HG03439 (cell line): Measurements from ENCODE around the gene MRC2.
"Not testable (repeated sequence)": the region's sequence is repeated elsewhere in the genome, so short reads cannot be mapped to it uniquely, and the experiment has no call there.

Experiments
- ATAC-seq: cut with Tn5 transposase; IDR thresholded peaks from one replicate; pipeline ENCODE4 v1.9.1; 2021; ENCODE audit warnings: mild to moderate bottlenecking, moderate library complexity; ENCODE audit not compliant: unreplicated experiment

The MRC2 gene, protein sequence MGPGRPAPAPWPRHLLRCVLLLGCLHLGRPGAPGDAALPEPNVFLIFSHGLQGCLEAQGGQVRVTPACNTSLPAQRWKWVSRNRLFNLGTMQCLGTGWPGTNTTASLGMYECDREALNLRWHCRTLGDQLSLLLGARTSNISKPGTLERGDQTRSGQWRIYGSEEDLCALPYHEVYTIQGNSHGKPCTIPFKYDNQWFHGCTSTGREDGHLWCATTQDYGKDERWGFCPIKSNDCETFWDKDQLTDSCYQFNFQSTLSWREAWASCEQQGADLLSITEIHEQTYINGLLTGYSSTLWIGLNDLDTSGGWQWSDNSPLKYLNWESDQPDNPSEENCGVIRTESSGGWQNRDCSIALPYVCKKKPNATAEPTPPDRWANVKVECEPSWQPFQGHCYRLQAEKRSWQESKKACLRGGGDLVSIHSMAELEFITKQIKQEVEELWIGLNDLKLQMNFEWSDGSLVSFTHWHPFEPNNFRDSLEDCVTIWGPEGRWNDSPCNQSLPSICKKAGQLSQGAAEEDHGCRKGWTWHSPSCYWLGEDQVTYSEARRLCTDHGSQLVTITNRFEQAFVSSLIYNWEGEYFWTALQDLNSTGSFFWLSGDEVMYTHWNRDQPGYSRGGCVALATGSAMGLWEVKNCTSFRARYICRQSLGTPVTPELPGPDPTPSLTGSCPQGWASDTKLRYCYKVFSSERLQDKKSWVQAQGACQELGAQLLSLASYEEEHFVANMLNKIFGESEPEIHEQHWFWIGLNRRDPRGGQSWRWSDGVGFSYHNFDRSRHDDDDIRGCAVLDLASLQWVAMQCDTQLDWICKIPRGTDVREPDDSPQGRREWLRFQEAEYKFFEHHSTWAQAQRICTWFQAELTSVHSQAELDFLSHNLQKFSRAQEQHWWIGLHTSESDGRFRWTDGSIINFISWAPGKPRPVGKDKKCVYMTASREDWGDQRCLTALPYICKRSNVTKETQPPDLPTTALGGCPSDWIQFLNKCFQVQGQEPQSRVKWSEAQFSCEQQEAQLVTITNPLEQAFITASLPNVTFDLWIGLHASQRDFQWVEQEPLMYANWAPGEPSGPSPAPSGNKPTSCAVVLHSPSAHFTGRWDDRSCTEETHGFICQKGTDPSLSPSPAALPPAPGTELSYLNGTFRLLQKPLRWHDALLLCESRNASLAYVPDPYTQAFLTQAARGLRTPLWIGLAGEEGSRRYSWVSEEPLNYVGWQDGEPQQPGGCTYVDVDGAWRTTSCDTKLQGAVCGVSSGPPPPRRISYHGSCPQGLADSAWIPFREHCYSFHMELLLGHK (N-terminal part only)

DNA sequence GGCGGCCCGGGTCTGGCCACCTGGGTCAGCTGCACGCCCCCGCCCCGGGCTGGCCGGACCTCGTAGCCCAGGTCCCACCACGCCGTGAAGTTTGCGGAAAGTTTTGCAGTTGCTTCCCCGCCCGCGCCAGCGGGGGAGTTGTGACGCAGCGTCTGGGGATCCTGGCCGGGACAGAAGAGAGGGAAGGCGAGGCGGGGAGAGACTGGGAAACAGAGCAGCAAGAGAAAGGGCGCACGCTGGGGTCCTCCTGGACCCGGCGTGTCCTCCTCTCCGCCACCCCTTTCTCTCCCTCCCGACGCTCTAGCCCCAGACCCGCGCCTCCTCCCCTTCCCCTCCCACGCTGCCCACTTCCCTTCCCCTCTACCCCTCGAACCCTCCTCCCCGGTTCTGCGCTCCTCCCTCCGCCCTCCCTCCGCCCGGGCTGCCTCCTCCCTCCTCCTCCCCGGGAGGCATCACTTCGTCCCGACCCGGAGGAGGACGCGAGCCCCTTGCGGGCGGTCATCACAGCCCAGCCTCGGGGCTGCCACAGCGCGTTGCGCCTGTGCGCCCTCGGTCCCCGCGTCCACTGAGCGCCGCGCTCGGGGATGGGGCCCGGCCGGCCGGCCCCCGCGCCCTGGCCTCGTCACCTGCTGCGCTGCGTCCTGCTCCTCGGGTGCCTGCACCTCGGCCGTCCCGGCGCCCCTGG lies at the start of gene MRC2:
MRC2 (plus strand) TSS at position 452 of the 685 bp plus-strand sequence; CDS start at position 585, 133 bp downstream.
- ATAC-seq: no peak

DNA sequence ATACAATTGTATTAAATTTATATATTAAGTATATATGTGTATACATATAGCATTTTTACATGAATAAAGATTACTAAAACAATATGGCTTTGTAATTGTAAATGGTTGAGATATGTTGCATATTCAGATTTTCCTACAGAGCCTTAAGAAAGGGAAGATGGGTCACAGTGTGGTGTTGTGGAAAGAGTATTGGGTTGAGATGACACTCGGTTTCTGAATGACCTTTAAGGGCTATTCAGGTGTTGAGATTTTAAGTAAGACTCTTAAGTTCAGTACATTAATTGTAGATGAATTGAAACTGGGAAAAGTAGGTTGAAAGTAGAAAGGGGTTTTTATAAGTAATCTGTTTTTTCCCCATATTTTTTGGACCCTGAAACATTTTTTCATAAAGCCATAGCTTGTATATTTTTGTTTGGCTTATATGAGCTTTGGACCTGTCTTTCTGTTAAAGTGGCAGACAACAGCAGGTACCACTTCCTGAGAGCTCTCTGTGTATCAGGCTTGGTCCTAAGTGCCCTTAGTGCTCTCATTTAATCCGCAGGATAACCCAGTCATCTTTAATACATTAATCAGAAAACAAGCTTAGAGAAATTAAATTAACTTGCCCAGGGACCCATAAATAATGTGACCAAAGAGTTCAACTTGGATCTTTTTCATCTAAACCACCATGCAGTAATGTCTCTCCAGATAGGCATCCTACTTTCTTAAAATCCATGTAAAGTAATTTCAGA lies 48.5 kb upstream of the MRC2 start:
- ATAC-seq: no peak

DNA sequence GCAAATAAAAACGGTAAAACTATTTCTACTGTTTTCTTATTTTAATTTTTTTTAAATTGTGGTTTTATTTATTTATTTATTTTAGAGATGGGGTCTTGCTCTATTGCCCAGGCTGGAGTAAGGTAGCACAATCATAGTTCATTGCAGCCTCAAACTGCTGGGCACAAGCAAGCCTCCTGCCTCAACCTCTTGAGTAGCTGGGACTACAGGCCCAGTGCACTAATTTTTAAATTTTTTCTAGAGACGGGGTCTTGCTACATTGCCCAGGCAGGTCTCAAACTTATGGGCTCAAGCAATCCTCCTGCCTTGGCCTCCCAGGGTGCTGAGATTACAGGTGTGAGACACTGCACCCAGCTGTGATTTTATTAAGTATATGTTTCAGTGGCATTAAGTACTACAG lies 46.5 kb upstream of the MRC2 start:
- no peak for ATAC-seq

DNA sequence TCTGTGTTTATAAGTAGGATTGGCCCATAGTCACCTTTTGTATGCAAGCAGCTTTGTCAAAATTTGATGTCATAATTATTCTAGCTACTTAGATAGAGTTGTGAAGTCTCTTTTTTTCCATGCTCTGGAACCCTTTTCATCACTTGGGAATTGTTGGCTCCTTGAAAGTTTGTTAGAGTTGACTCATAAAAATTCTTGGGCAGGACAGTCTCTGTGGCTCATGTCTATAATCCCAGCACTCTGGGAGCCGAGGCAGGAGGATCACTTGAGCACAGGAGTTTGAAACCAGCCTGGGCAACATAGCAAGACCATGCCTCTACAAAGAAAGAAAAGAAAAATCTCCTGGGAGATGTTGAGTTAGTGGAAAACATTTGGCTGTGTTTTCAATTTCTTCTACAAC lies 45.7 kb upstream of the MRC2 start:
- no peak for ATAC-seq

DNA sequence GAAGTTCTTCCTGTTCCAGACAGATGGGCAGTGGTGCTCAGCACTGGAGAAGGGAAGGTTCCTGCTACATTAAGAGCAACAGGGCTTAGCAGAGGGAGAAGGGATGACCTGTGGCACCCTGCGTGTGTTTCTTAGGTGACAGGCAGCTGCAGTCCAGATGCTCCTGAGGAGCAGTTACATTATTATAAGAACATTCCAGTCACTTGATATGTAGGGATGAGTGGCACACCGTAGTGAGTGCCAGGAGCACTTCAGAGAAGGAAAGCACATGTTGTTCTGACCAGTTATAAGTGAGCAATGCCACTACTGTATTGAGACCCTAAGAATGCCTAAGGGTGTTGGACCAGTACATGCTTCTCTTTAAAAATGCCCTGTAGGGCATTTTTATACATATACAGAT lies 39.9 kb upstream of the MRC2 start:
- ATAC-seq: no peak

DNA sequence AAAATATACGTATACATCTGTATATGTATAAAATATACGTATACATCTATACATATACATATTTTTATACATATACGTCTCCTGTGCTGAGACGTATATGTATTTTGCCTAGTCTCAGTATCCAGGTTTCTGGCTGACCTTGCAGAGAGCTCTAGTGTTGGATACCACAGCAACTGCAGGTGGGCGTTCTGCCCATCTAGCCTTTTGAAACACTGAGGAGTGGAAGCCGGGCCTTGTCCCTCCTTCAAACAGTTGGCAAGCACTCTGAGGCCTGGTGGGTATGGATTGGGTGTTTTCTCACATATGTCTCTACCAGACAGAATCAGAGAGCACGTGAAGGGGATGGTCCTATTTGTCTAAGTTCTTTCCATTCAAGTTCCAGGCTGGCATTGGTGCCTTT lies 39.4 kb upstream of the MRC2 start:
- no peak for ATAC-seq

DNA sequence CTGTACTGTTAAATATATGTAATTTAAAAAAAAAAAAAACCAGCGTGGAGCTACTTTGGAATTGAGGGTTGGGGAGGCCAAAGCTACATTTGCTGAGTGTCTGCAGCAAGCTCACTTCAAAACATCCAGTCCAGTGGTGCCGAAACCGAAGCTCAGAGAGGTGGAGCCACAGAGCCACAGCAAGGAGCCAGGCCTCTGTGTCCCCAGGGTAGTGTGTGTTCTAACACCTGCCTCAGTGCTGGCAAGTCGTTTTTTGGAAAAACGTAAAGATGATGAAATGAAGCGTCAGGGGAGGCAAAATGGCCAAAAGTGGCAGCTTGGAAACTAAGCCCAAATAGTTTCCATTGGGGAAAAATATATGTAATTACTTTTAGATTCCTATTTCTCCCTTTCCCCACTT lies 36.1 kb upstream of the MRC2 start:
- ATAC-seq: no peak

DNA sequence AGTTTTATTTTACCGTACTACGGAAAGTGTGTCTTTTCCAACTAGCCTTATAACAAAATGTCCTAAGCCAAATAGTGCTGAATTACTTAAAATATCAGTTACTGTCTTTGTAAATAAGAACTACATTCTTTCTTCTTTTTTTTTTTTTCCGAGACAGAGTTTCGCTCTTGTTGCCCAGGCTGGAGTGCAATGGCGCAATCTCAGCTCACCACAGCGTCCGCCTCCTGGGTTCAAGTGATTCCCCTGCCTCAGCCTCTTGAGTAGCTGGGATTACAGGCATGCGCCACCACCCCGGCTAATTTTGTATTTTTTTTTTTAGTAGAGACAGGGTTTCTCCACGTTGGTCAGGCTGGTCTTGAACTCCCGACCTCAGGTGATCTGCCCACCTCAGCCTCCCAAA lies 35.6 kb upstream of the MRC2 start:
- ATAC-seq: not testable (repeated sequence)

DNA sequence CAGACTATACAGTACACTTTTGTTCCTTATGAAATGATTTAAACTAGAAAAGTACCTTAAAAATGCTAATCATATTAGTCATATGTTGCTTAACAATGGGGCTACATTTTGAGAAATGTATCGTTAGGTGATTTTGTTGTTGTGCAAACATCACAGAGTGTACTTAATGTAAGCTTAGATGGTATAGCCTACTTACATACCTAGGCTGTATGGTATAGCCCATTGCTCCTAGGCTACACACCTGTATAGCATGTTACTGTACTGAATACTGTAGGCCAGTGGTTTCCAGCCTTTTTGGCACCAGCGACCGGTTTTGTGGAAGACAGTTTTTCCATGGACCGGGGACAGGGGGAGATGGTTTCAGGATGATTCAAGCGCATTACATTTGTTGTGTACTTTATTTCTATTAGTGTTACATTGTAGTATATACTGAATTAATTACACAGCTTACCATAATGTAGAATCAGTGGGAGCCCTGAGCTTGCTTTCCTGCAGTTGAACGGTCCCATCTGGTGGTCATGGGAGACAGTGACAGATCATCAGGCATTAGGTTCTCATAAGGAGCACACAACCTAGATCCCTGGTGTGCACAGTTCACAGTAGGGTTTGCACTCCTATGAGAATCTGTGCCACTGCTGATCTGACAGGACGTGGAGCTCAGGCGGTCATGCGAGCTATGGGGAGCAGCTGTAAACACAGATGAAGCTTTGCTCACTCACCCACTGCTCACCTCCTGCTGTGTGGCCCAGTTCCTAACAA lies 35.0 kb upstream of the MRC2 start:
- ATAC-seq: no peak

DNA sequence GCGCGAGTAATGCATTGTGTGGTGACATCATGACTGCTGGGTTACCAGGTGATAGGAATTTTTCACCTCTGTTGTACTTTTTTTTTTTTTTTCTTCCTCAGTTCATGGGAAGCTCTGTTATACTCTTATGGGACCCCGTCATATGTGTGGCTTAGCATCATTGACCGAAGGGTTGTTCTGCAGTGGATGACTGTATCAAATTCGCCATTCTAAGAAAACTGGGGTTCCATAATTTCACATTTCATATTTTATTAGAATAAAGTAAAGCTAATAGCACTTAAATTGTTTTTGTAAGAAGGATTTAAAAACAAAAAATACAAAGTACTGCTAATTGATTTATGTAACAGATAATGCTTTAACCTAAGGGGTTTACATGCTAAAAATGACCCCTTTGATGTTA lies 32.0 kb upstream of the MRC2 start:
- no peak for ATAC-seq

DNA sequence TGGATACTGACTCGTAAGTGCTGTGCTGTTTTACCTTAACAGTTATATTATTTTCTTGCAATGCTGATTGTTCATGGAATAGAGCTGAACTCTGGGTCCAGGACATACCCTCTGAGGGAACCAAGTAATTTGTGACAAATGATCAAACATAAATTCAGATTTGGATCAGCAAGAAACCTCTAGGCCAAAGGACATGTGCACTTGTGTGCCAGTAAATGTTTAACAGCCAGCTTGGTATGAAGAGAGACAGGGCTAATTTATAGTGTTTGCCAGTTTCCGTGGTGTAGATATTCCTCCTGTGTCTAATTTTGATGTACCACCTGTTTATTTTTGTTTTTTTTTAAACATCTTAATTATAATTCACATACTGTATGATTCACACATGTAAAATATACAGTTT lies 30.8 kb upstream of the MRC2 start:
- ATAC-seq: no peak

DNA sequence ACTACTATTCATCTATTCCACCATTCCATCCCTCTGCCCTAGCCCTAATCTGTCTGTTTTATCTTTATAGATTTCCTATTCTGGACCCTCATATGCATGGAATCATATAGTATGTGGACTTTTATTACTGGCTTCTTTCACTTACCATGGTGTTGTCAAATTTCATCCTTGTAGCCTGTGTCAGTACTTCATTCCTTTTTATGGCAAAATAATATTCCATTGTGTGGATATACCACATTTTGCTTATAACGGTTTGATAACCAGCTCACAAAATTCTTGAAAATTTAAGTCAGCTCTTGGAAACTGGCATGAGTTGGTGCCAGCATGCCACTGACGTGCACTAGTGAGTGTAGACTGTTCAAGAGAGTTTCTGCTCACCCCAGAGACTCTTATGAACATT lies 30.3 kb upstream of the MRC2 start:
- no peak for ATAC-seq

DNA sequence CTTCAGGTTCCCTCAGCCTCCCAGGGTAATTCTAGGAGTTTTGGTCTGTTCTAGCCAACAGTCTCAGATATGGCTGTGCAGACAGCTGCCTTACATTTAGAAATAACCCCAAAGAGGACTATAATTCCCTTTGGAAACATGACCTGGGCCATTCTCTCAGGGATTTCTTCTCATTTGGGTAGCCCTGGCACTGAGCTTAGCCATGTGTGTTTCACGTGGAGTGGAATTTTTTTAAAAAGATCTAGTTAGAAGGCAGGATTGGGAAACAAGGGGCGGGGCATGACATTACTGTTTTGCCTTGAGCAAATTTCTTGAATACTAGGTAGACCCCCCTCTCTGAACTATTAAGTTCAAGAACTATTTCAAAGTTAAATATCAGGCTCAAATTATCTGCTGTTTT lies 29.6 kb upstream of the MRC2 start:
- ATAC-seq: no peak

DNA sequence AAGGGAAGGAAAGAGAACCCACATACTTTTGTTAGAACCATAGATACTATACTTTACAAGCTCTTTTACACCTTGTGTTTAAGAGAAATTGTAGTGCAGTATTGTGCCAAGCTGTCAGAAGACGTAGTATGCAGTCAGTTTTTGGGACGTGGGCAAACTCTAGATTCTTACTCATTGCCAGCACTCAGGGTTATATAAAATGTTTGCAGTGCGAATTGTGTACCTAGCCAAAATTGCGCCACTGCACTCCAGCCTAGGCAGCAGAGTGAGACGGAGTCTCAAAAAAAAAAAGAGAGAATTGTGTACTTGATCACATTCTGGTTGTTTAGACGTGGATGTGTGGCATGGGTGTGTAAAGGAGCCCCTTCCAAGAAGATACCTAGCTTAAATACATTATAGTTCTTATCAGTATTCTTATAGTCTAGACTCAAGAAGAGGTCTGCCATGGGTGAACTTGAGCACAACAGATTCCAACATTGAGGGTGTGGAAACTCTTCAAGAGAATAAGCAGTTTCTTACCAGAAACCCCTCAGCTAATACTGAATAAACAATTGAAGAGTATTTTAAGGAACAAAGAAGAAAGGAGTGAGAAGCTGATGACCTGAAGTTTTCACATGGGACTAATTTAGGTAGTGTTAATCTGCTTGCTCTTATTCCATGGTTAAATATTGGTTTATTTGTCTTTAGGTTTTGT lies 27.4 kb upstream of the MRC2 start:
- no peak for ATAC-seq

DNA sequence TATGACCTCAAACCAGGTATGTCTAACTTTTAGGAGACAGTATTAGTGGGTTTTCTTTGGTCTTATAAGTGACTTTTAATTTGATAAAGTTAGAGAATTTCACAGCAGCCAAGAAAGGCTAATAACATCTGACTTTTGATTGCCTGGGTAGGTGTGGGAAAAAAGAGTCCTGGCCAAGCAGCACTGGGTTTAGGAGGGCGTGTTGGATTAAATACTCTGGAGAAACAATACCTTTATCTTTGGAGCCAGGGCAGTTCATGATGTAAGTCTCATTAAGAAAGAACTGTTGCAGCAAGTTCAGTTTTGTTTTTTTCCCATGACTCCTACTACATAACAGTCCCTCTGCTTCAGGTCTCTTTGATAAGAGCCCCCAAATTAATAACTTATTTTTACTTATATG lies 26.7 kb upstream of the MRC2 start:
- ATAC-seq: no peak

DNA sequence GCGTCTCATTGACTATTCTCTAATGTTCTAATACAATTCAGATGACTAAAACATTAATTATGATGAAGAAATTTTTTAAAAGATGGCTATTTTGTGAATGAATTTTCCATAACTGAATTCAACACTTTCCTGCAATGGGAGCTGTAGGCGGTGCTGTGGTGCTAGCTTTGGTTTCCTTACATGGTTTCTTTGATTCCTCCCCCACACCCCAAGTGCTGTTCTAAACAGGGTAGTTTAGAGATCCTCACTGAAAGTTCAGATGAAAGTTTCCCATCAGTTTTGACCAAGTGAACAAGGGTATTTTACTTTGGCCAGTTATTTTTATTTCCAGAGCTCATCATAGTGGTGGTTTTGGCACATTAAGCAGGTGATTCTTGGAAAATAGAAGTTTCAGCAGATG lies 26.0 kb upstream of the MRC2 start:
- ATAC-seq: no peak

DNA sequence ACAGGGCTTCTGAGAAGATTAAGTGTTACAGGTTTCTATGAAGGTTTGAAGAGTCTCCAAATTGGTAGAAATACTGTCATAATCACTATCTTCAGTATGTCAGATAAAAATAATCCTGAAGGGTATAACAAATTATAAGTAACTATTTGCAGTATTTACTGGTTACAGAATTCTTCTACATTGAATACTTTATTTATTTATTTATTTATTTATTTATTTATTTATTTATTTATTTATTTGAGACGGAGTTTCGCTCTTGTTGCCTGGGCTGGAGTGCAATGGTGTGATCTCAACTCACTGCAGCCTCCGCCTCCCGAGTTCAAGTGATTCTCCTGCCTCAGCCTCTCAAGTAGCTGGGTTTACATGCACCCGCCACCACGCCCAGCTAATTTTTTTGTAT lies 23.7 kb upstream of the MRC2 start:
- ATAC-seq: not testable (repeated sequence)

DNA sequence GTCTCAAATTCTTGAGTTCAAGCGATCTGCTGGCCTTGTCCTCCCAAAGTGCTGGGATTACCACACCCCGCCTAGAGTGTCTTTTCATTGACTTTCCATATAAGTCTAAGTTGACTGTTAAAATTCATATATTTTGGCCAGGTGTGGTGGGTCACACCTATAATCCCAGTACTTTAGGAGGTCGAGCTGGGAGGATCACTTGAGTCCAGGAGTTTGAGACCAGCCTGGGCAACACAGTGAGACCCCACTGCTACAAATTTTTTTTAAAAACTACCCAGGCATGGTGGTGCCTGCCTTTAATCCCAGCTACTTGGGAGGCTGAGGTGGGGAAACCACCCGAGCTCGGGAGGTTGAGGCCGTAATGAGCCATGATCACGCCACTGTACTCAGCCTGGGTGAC lies 21.9 kb upstream of the MRC2 start:
- ATAC-seq: no peak

DNA sequence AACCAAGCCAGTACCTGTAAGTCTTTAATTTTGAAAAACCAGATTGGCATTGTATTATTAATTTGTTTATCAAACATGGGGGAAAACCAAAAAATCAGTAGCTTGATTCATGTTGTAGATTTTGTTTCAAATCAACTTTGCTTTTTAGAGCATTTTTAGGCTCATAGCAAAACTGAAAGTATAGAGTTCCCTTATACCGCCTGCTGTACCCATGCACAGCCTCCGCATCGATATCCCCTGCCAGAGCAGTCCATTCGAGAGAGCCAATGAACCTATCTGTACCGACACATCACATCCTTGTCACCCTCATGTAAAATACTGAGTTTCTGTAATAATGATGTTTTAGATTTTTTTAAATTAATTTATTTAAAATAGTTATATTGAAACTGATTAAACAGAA lies 16.2 kb upstream of the MRC2 start:
- no peak for ATAC-seq
